Measurements from ENCODE around the gene SLC16A7. TPM values are rescaled to one million over a fixed set of nuclear protein-coding genes. Genes with fewer than 3 reads are reported as not detected.

Gene SLC16A7
- total RNA-seq, 1 donor from 2014 or later, result 9.5 TPM

DNA sequence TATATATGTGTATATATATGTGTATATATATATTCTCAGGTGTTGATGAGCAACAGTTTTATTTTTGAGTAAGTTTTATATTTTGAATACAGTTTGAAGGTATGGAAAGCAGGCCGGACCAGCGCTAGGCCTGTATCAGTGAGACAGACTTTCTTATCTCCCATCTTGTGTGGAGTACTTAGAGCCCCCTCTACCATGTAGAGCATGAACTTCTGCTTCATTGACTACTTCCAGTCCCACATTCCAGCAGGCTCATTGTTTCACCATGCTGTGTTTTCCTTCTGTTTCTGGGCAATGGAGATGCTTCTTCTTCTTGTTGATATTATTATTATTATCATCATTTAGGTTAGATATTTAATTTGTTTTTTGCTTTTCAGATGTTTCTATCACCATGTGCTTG is 76.4 kb downstream of the SLC16A7 start:
- no peak for DNase-seq

DNA sequence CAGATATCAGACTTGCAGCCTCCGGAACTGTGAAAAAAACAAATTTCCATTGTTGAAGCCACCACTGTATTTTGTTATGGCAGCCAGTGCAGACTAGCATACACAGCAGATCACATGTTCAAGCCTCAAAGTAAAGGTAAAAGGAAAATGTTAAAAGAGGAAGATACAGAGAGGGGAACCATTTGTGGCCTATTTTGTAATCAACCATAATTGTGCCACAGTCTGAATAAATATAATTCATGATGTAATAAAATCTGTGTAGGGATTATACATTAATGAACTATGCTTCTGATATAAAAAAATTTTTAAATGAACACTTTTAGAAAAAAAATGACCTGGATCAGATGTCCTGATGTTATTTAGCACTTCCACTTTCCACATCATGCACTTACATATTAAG is 79.6 kb downstream of the SLC16A7 start:
- no peak for DNase-seq

DNA sequence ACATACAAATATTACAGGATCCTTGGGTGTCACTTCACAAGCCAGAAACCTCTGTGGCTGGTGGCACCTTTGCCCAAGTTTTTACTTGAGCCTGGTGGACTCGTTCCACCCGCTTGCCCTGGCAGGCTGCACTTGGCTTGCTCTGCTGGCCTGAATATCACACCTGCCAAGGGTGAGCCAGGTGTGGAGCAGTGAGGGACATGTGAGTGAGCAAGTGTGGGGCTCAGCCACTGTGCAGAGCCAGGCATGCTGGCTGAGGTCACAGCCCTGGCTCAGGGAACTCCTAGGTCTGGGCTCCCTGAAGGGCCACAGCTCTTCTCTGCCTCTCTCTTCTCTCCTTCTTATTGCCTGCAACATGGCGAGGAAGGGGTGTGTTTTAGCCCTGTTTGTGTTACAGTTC is 82.0 kb downstream of the SLC16A7 start:
- DNase-seq, result no peak

DNA sequence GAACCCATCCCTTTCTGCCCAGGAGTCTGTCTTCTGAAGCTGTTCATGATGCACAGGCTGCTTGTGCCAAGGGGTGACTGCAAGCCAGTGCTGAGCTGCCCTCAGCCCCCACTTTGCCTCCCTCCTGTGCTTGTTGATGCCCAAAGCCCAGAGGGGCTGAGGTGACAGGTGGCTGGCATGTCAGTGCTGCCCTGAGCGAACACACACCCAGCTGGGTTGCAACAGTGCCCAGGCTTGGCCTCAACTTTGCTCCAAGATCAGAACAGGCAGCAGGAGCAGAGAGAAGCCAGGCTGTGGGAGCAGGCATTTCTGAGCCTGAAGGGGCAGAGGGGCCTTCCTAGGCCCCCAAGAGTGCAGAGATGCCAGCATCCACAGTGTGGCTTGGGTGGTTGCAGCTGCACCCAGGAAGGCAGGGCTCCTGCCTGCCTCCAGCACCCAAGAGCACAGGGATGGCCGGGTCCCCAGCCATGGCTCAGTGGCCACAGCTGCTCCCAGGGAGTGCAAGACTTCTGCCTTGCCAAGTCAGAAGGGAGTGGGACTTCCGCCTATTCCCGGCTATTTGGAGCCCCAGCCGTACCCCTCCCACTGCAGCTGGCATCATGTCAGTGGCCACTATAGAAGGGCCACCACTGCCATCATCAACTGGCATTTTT is 83.1 kb downstream of the SLC16A7 start:
- no peak for DNase-seq

DNA sequence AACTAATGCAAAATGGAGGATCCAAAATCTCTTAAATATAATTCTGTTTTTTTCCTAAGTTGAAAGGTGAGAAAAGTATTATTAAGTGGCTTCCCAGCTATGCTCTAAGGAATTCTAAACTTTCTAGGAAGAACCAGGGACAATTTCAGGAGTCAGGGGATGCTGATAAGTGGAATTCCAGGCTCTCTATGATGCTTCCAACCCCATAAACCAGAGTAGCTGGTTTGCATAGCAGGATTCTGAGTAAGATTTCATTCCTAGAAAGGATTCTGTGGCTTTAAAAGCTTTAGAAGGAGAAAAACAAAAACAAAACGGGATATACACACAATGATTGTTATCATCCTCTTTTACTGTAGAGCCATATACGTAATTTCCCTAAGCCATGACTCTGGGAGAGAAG is 93.9 kb downstream of the SLC16A7 start:
- no peak for DNase-seq

DNA sequence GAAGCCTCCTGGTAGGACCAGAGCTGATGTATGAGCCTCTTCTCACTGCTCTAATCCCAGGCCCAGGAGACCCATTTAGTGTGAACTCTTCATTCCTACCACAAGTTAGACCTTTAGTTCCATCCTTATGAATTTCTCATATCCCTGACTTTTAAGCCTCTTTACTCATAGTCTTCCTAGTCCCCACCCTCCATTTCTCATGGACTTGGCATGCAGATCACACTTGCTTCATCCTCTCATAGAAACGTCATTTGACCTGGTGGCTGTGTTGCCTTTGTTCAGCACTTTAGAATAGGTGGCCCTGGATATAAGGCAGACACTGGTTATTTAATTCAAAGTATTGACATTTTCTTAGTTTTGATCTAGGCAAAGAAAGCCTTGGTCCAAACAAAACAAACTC is 99.5 kb downstream of the SLC16A7 start:
- DNase-seq, result no peak

DNA sequence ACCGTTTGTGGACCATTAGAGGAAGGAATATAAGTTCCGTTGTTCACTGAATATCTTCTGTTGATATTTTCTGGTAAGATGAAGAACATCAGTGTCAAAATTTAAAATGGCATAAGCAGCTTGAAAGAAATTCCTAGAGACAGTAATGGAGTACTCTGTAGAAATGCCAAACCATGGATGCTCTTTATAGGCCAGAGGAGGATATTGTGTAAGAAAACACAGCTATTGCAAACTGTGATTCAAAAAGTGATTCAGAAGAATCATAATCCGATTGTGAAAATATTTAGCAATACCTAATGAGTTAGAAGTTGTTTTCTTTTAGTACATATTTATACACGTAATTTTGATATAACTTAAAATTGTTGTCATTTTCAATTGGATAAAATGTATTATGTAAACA is 102.8 kb downstream of the SLC16A7 start:
- DNase-seq, result no peak

DNA sequence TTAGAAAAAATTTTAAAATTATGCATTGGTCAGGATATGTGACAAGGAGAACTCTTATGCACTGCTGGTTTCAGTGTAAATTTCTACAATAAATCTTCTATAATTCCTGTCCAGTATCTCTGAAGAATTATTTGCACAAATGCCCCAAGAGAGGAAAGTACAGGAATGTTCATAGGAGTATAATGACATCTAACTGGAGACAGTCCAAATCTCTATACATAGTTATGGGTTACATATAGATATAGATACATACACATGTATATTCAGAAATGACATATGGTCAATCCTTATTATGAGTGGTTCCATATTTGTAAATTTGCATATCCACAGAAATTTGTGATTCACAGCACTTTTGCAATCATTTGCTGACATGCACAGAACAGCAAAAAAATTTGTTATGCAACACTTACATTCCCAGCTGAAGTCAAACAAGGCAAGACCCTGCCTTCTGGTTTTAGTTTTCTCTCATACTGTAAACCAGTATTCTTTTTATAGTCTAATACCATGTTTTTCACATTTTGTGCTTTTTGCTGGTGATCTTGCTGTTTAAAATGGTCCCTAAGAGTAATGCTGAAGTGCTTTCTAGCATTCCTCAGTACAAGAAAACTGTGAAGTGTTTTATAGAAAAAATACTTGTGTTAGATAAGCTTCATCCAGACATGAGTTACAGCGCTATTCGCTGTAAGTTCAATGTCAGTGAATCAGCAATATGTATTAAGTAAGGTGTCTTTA is 103.8 kb downstream of the SLC16A7 start:
- no peak for DNase-seq

DNA sequence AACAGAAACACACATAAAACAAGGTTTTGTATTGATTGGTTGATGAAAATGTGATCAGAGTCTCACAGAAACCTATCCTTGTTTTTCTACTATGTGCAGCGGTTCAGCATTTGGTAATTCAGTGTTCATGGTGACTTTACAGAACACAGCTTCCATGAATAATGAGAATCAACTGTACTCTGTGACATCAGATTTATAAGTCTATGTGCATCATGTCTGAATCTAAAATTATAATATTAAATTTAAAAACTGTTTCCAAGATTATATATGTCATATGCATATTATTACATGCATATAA is 104.3 kb downstream of the SLC16A7 start:
- no peak for DNase-seq

DNA sequence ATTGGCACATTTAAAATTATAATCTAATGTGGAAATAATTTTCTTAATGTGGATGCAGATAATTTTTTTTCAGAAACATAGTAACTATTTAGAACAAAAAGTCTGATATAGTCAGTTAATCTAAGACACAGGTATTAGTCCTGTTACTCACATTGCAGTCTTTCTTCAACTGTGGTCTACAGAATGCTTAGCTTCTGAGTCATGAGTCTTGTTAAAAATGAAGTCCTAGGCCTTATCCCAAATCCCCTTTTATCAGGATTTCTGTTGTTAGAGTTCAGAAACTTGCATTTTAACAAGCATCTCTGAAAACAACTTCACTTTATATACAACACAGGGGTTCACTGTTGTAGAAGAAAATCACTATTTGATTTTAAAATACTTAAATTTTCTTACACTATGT is 112.2 kb downstream of the SLC16A7 start:
- DNase-seq, result no peak

DNA sequence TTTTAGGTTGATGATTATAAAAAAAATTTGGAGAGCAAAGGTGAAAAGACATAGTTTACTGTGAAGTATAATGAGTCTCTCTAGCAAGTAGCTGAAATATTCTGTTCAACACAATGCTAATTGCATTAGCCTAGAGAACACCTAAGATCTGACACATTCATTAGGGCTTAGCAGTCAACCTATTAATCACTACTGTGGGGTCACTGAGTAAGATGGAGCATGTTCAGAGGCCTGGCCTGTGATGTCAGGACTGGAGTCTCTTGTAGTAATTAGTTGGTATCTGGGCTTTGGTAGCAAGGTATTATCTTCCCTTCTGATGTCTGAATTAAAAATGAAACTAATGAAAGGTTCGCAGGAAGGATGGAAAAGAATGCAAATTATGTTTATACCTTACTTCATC is 112.7 kb downstream of the SLC16A7 start:
- DNase-seq, result no peak

DNA sequence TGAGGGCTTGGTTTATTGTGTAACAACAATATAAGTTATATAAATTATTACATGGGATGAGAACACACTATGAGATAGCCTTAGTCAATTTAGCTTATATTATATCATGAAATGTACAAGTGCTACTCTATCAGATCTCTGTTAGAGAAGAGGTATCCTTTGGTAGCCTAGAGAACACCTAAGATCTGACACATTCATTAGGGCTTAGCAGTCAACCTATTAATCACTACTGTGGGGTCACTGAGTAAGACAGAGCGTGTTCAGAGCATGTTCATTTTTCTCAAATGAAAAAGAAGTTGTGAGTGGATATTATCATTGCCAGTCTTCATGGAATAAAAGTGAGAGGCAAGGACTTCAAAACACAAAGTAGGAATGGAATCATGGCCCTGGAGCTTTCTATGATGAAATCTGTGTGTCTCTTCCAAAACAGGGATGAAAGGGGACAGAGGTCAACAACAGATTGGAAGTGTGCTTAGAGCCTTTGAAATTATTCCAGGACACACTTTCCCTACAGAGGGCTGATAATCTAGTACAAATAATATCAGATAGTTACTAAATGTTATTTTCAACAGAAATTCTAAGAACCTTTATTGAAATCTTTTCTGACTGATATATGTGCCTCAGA is 114.3 kb downstream of the SLC16A7 start:
- no peak for DNase-seq

DNA sequence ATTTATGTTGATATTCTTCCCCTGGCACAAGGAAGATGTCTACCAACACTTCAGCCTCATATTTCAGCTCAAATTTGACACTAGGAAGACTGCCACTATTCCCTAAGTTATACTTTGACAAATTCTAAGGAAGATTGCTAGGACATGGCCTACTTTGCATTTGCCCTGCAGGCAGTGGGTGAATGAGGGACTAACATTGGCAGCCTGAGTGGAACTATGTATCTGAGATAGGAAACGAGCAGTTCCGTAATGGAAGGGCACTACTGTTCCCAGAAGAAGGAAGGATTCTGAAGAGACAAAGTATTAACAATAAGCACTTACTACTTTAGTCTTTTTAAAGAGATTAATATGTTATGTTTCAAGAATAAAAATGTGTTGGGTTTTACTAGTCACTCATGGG is 115.1 kb downstream of the SLC16A7 start:
- no peak for DNase-seq

DNA sequence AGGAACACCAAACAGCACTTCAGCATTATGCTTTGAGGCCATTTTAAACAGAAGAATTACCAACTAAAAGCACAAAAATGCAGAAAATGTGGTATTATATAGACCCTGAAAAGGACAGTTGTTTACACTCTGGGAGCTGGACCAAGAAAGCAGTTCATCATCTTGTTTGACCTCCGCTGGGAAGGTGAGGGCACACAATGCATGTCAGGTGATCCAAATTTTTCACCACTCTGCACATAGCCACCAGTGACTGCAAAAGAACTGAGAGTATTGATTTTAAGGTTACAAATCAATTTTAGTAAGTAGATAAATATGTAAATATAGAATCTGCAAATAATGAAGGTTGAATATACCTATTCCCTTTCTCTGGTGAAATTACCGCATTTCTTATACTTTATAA is 119.6 kb downstream of the SLC16A7 start:
- no peak for DNase-seq

DNA sequence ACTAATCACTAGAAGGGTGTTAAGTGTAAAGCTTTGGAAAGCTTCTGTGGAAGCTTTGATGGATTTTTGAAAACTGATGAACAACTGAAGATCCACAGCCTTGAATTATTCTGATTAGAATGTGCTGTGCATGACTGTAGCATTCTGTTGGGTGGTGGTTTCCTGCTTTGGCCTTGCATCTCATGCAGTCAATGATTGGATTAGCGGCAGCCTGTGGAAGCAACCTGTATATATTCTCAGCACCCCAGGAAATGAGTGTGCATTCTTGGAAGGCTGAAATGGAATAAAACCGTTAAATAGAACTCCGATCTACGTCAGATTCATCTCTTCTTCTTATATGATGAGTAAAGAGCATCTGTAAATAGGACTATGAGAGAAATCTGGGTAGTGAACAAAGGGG is 120.2 kb downstream of the SLC16A7 start:
- DNase-seq, result peak; percentile 76

DNA sequence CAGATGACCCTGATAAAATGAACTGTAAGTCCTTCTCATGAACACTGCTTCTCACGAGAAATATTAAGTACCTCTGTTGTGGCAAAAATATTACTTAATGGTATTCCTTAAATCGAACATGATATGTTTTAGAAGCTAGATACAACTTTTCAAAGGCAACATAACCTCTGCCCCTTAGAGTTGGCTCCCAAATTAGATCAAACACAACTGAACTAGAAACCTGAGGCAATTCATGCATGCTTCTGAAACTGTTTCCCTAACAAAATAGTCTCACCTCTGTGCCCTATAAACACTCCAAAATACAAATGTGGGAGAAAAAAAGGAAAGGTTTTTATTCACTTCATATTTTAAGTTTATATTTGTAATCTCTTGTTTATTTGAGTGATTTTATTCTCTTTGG is 121.6 kb downstream of the SLC16A7 start:
- no peak for DNase-seq

DNA sequence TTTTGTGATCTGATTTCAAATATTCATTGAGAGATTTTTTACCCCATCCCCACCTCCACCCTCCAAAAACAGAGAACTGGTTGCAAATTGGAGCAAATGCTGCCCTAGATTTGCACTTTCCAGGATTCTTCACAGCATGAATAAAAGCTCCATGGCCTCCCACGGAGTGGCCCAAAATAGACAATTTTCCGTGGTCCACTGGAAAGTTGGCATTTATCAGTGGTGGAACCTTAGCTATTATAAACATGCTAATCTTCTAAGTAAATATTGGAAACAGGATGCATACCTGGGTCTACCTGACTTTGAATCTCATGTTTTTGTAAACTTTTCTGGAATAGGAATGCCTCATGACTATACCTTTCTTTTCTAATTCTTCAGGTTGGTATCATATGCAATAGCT is 123.9 kb downstream of the SLC16A7 start:
- DNase-seq, result no peak

DNA sequence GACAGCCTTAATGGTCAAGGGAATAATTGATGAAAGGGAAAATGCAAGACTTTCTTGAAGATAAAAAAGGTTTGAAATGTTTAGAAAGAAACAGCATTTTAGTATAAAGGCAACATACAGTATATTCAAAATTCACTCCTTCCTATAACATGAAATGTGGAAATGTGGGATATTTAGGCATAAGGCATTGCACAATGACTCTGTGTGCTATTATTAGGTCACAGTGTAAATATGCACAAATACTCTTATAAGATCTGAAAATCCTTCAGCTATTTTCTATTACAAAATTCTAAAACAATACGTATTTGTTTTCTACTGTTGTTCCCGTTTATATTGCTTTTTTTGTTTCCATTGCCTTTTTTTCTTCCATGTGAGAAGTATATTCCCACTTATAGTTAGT is 127.7 kb downstream of the SLC16A7 start:
- no peak for DNase-seq

DNA sequence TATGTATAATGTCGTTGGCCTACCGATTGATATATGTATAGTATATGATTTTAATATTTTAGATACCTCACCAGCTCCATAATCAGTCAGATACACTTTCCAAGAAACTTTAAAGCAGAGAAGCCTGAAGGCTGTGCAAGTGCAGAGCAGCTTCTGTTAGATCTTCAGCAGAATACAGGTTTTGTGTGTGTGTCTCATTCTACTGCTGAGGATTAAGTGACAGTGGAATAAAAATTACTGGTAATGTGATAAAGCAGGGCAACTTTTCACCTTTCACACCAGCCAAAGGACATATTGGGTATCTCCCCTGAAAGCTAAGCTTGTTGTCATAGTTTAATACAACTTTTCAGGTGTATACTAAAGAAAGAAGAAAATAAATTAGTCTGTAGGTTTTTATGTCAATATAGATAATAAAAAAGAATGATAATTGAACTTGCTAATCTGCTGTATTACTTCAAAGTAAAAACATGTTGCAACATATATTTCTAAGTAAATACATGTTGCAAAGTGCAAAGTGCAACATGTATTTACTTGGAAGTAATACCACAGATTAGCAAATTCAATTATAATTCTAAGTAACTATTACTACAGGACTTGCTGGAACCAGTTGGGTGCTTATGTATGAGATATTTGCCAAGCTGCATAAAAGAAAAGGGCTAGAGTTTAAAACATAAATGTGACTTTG is 128.3 kb downstream of the SLC16A7 start:
- DNase-seq, result no peak

DNA sequence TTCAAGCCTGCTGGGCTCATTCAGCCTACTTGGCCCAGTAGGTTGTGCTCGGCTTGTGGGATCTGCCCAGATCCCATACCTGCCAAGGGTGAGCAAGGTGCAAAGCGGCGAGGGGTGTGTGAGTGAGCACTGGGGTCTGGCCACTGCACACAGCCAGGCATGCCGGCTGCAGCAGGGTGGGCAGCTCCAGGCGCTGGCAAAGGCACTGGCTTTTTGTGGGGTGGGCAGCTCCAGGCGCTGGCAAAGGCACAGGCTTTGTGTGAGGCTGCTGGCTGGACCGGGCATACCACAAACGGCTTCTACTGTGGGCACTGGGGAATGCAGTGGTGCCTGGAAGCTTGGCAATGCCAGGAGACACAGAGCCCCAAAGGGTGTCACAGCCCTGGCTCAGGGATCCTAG is 137.4 kb downstream of the SLC16A7 start:
- no peak for DNase-seq

DNA sequence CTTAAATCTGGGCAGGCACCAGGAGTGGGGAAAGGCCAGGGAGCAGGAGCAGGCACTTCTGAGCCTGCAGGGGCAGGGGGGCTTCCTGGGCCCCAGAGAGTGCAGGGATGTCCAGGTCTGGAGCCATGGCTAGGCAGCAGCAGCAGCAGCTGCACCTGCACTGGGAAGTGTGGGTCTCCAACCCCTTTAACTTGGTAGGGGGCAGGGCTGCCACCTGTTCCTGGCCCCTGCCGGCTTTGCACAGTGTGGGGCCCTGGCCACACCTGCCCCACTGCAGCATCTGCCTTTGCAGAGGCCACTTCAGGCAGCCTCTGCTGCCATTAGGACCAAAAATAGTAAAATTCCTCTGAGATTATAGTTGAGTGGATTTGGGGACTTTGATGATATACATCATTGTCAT is 138.5 kb downstream of the SLC16A7 start:
- DNase-seq, result no peak

DNA sequence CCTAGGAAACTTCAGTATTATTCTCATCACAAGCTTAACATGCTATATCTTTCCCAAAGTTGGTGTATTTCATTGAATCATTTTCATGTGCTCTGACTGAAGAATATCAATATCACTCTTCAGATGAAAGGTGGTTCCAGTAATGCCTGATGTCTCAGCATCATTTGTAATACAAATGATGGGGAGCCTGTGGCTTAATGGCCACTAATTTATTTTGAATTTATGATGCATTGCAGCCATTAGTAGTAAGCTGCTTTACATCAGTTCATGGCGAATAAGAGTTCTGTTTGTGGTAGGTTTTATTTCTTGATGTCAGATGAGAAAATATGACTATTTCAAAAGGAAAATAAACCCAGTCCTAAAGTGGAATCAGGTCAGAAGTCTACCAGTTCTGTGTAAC is 139.4 kb downstream of the SLC16A7 start:
- DNase-seq, result no peak

DNA sequence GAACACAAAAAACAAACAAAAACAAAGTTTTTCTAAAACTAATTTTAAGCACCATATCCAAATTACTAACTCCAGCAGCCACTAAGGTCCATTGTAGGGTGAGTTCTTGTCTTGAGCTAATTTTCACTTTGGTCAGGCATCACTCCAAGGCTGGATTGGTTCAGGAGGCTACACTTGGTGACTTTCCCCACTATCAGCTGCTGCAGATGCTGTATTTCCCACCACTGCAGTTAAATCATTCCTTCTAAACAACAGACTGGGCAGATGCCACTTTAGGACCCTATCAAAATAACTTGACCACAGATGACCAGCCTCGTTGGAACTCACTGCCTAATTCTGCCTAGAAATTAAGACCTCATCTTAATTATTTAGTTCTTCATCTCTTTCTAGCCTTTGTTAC is 140.5 kb downstream of the SLC16A7 start:
- DNase-seq, result no peak

DNA sequence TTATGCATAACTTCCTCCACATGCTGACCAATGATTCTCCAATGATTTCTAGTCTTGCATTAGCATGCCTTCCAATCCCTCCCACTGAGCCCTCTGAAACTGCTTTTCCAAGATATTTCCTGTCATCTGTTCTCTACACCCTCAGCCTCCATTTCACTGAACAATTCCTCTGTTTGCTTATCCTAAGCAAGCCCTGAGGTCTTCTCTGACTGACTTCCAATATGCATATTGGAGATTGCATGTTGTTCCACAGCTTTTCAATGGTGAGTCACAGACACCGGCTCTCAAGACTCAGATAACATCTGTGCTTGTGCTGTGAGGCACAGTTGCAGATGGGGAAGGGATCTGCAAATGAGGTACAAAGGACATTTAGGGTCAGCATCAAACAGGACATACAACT is 141.0 kb downstream of the SLC16A7 start:
- DNase-seq, result peak; percentile 58

Data from dermis blood vessel endothelial cell (primary cell).